G401.6 (cell line): ENCODE measurements around the gene ADAMTS13.

Experiments used
- FAIRE-seq: peaks from 2 replicates; lab custom pipeline; 2012; peaks lifted over from hg19 to GRCh38; lab: Jason Lieb, UNC

ADAMTS13 gene

DNA sequence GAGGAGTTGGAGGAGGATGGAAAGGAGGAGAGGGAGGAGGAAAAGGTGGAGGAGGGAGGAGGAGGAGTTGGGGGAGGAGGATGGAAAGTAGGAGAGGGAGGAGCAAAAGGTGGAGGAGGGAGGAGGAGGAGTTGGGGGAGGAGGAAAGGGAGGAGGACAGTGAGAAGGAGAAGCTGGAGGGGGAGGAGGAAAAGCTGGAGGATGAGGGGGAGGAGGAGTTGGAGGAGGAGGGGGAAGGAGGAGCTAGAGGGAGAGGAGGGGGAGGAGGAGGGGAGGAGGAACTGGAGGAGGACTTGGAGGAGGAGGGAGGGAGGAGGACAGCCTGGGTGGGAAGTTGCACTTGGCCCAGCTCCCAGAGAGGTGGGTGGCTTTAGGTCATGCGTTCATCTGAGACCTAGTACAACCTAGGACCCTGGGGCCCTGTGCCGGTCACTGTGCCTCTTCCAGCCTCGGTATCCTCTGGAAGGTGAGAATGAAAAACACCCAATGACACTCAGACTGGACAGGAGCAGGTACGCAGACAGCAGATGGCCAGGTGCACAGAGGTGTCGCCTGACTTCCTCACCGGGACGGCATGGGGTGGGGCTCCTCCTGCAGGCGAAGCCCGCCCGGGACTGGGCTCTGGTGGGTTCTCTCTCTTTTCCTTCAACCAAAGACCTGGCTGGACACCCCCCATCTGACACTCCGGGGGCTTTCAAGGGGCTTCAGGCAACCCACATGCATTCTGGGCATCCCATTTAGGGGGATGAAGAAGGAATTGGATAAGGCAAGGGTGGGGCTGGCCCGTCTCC lies 68.9 kb downstream of the ADAMTS13 start:
- FAIRE-seq: no peak

GRCh38 chr9:133491656-133491925 lies 69.4 kb downstream of the ADAMTS13 start:
- no peak for FAIRE-seq

DNA sequence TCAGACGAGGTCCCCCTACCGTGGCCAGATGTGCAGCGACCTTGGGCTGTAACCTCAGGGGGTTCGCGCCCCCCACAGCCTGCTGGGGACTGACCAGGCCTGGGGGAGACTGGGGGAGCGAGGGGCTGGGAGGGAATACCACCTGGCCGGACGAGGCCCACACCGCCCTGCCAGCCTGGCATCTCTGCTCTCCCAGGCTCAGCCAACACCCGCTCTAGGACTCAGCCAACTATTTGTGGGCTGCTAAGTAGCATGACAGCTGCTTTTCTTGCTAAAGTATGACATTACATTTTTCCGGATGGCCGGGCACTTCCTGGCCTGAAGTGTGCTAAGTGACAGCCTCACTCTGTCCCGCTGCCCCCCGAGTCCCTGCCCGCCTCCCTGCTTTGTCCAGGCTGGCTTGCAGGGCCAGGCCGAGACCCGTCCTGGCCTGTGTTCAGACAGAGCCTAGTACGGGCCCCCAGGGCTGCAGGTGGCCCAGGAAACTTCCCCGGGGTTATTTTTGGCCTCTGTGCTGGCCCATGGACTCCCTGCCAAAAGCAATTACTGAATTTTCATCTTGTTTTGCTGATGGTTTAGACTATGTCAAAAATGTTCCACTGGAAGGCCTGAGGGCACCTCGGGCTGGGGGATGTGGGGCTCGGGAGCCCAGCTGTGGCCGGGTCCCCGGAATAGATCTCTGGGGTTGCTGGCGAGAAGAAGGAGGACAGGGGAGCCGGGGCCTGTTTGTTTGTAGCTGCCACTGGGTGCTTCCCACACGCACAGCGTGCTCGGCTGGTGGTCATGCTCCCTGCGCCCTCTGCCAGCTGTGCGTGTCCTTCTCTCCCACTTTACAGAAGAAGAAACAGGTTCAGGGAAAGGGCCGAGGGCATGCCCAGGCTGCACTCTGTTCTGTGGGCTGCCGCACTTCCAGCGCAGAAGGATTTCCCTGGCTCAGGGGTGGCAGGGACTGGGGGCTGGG lies 70.2 kb downstream of the ADAMTS13 start:
- FAIRE-seq: no peak

- no peak for FAIRE-seq
Observed at GRCh38 chr9:133493428-133493827, 71.3 kb downstream of the ADAMTS13 start.

DNA sequence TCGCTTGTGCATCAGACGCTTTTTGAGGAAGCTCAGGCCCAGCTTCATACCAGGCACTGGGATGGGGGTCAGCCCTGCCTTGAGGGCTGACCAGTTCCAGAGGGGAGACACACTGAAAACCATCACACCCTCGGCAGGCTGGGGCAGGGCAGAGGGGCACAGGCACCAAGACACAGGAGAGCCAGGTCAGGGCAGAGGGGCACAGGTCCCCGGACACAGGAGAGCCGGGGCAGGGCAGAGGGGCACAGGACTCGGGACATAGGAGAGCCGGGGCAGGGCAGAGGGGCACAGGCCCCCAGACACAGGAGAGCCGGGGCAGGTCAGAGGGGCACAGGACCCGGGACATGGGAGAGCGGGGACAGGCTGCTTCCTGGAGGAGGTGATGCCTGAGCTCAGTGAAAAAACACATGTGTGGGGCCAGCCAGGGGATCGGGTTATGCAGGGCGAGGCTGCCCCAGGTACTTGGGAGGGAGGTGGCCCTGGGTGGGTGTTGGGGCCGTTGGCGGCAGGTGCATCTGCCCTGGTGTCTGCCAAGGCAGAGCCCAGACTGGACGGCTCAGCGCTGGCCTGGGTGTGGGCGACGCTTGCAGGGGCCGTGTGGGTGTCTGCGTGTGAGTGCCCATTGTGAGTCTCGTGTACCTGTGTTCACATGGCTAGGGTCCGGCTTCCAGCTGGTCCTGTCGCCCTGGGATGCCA lies 71.8 kb downstream of the ADAMTS13 start:
- FAIRE-seq: no peak

DNA sequence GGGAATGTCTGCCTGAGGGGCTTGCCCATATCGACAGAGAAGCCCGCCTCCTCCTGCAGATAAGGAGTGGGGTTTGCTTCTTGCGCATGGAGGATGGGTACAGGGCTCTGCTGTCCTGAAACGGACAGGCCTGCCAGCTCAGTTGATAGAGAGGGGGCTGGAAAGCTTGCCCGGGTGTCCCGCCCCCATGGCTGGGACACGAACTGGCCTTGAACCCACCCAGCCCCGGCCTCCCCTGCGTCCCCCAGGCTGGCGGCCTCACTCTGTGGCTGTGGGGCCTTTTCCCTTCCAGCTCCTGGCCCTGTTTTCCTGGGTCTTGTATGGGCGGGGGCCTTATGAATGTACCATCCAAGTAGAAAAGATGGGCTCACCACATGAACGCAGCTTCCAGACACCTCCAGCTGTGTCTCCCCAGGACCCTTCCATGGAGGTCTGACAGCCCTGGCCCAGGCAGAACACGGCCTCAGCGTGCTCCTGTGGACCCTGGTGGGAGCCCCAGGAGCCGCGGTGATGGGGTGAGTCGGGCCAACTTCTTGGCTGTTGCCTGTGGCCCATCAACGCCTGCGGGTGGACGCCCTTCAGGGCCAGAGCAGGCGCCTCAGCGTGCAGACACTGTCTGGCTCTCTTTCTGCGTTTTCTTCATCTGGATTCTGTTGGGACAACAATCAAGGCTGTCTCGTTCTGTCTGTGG lies 72.6 kb downstream of the ADAMTS13 start:
- no peak for FAIRE-seq

DNA sequence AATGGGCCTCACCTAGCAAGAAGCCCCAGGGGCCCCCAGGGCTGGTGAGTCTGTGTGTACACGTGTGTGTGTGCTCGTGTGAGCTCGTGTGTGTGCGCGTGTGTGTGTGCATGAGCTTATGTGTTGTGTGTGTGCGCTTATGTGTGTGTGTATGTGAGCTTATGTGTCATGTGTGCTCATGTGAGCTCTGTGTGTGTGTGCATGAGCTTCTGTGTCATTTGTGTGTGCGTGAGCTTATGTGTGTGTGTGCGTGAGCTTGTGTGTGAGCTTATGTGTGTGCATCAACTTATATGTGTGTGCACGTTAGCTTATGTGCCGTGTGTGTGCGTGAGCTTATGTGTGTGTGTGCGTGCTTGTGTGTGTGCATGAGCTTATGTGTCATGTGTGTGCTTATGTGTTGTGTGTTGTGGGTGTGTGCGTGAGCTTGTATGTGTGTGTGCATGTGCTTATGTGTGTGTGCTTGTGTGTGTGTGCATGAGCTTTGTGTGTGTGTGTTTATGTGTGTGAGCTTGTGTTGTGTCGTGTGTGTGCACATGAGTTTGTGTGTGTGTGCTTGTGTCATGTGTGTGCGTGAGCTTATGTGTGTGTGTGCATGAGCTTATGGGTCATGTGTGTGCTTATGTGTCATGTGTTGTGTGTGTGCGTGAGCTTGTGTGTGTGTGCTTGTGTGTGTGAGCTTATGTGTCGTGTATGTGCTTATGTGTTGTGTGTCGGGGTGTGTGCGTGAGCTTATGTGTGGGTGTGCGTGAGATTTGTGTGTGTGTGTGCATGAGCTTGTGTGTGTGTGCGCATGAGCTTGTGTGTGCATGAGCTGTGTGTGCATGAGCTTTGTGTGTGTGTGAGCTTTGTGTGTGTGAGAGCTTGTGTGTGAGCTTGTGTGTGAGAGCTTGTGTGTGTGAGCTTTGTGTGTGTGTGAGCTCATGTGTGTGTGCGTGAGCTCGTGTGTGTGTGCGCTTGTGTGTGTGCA lies 73.4 kb downstream of the ADAMTS13 start:
- no peak for FAIRE-seq

- FAIRE-seq: no peak
Observed at GRCh38 chr9:133496861-133497842, 75.0 kb downstream of the ADAMTS13 start.

DNA sequence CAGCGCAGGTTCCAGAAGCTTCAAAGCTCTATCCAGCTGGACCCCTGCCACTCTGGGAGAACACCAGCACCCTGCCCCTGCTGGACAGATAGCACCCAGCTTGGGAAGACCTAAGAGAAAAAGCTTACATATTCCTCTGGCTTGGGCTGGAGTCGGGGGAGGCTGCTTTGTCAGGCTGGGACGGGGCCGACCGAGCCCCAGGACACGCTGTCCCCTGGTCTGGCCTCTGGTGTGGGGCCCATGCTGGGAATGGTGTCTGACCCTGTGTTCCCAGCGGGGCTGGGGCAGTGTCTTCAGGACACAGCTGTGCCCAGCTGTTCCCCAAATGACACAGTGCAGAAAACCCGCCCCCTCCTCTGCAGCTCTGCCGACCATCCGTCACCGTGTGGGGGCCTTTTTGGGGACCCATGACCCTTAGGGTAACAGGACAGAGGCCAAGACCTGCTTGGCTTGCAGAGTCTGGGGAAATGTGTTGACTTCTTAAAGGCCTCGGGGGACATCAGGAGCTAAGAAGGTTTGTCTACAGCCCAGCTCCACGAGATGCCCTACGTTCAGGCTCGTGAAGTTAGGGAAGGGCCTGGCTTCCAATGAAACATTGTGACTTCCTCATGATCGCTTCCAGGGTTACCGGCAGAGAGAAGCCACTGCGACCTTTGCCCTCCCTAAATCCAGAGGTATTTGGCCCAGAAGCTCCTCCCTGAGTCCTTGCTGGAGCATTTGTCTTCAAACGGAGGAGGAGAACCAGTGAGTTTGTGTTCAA lies 77.1 kb downstream of the ADAMTS13 start:
- no peak for FAIRE-seq

DNA sequence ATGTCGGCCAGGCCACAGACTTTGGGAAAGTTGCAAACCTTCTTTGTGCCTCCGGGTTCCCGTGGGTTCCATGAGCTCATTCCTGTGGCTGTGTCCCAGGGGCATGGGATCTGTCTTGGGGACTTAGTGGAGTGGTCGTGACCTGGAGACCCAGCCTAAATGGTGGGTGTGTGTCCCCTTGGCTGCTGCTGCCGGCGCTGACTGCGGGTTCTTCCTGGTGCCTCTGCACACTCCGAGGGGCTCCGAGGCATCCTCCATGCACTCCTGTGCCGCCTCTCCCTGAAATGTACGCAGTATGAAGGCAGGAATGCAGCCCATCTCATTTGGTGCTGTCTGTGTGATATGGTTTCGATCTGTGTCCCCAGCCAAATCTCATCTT lies 77.7 kb downstream of the ADAMTS13 start:
- FAIRE-seq: no peak

DNA sequence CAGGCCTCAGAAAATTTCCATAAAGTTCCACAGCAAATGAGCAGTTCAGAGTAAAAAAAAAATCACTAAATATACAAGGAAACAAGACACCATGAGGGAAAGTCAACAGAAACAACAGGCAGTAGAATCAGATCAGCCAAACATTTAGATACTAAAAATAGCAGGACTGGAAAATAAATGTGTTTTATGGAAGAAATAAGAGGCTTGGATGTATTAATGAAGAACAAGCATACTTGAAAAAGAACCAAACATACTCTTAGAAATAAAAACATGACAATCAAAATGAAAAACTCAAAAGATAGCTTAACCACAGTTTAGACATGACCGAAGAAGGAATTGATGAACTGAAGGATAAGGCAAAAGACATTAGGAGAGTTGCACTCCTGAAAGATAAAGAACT lies 79.9 kb downstream of the ADAMTS13 start:
- no peak for FAIRE-seq

DNA sequence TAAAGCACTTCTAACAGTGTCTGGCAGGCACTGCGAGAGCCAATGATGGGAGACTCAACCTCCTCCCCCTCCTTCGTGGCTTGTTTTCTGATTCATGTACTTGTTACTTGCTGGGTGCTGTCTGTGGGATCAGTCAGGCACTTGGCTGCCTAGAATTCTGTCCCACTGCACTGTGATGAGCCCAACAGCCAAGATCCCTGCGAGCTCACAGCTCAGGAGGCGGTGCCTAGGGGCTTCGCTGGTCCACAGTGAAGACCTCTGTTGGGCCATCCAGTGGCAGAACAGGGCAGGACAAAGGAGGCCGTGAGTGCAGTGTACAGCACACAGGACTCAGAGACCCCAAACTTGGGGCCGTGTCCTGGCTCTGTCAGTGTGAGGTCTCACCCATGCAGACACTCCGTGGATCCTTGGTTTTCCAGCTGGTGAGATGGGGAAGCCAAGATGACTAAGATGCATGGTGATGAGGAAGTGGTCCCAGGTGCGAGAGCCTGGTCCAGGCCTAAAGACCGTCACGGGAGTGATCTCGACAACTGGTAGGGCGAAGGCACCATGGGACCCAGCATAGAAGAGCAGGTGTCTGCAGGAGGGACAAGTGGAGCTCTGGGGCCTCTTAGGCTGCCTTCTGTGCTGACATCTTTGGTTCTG lies 83.1 kb downstream of the ADAMTS13 start:
- FAIRE-seq: no peak

GRCh38 chr9:133505901-133506652 lies 83.9 kb downstream of the ADAMTS13 start:
- FAIRE-seq: no peak

GRCh38 chr9:133506653-133507038 lies 84.5 kb downstream of the ADAMTS13 start:
- FAIRE-seq: no peak

GRCh38 chr9:133507246-133507965 lies 85.2 kb downstream of the ADAMTS13 start:
- FAIRE-seq: no peak

DNA sequence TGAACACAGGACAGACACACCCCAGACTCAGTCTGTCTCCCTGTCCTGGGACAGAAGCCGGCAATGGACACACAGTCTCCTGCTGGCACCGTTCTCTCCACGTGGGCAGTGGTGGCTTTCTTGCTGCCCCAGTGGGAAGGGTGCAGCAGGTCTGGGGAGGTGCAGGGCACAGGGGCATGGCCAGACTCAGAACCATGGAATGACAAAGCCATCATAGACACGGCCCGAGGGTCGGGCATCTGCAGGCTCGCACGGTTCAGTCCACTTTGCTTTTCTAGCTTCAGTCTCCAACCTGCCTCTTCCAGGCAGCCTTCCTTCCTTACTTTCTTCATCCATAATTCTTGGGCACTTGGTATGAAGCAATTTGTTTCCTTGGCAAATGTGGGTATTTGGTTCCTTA lies 85.9 kb downstream of the ADAMTS13 start:
- no peak for FAIRE-seq
